HK-2 (cell line): ENCODE data around the gene SLC35A5.
"Not testable (repeated sequence)": the region's sequence is repeated elsewhere in the genome, so short reads cannot be mapped to it uniquely, and the experiment has no call there.

Experiments
- DNase-seq: peaks from one replicate; pipeline ENCODE4 v3.0.0-alpha.2; 2018; ENCODE audit not compliant: unreplicated experiment

SLC35A5 gene

GRCh38 chr3:112561734-112562529 is at the start of gene SLC35A5, which contains the start of gene ATG3:
TSS of gene SLC35A5 (plus strand) at chr3:112562045. CDS start at chr3:112563404, 1,359 bp downstream.
TSS of gene ATG3 (minus strand) at chr3:112561962. CDS start at chr3:112561528, 434 bp downstream.
- peak; percentile 99 for DNase-seq

GRCh38 chr3:112512320-112512719 is 49.5 kb upstream of the SLC35A5 start:
- no peak for DNase-seq

DNA sequence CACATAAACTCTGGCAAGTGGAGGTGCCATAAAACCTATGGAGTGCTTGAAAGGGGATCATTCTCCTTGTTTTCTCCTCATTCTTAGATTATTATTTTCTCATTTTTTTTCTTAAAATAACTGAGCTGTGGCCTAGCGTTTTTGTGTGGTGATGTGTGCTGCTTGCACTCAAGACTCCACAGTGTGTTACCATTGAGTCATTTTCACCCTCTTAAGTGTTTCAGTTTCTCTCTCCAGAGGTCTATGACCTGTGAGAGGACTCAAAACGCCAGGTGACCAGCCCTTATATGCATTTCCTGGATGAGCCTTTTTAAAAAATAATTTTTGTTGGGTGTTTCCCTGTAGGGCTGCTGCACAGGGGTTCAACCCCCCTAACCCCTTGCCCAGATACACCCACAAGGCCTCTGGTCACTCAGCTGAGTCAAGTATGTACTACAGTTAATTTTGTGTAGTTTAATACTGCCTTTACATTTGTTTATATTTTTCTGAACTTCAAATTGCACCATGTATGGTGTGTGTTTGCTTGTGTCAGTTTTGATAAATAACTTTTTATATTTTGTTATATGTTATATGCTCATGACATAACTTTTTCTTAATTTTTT is 47.2 kb upstream of the SLC35A5 start:
- DNase-seq, result no peak

DNA sequence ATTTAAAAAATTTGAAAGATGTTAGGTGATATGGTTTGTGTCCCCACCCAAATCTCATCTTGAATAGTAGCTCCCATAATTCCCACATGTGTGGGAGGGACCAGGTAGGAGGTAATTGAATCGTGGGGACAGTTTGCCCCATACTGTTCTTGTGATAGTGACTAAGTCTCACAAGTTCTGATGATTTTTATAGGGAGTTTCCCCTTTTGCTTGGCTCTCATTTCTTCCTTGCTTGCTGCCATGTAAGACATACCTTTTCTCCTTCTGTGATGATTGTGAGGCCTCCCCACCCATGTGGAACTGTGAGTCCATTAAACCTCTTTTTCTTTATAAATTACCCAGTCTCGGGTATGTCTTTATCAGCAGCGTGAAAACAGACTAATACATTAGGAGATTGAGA is 42.9 kb upstream of the SLC35A5 start:
- DNase-seq, result not testable (repeated sequence)

- DNase-seq, result no peak
Observed at GRCh38 chr3:112519424-112520001, 42.3 kb upstream of the SLC35A5 start.

- not testable (repeated sequence) for DNase-seq
Observed at GRCh38 chr3:112524127-112524526, 37.7 kb upstream of the SLC35A5 start.

DNA sequence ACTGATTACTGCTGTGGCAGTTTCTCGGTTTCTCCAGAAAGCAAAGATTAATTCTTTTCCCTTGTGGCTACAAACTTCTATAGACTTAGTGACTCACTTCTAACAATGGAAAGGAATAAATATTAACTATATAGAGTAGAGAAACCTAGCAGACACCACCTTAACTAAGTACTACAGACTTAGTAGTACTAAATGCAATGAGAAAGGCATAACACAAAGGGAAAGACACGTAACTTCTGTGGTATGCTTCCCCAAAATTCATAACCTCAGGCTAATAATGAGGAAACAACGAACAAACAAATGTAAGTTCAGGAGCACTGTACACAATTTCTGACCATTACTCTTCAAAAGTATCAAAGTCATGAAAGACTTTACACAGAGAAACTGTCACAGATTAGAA is 31.3 kb upstream of the SLC35A5 start:
- DNase-seq, result no peak

DNA sequence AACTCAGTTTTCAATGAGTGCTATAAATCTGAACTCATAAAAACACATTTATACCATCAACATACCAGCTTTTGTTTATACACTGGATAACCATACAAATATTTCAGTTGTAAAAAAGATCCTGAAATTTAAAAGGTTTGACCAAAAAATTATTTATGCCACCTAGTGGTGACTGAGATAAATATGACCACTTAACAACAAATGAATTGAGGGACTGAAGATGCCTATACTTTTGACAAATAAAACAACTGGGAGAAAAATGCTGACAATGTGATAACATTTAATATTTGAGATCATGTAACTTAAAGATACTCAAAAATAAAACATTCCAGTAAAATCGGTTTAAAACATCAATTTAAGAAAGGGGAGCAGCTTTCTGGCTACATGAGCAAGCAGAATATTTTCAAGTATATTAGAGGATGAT is 30.5 kb upstream of the SLC35A5 start:
- no peak for DNase-seq

DNA sequence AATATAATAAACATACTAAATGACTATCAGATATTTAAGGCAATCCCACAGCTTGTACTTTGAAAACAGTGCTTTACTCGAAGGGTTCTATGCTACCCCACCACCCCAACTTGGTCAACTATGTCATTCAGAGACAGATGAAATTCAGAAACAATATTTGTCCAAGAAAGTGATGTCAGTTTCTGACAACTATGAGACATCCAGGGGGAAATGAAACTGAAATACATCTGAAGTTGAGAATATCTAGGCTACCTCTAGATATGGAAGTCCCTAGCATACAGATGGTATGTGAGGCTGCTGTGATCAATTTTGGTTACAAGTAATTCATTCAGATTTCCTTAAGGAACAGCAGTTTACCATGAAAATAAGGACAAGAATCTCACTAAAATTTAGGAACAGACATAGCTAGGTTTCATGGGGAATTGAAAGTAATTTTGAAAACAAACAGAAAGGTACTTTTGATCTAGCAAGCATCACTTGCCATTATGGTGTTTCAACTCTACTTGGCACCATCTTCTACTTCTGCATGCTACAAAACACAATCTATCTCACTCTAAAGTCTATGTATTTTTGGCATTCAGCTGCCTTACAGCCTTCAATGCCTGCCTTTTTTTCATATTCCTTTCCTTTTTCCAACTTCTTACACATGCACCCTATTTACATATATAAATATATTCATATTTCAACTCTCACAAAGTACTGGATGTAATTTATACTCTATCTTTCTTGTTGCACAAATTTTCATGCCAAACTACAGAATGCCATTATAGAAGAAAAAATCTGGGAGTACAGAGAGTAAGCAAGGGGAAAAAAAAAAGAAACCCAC is 21.8 kb upstream of the SLC35A5 start:
- no peak for DNase-seq

DNA sequence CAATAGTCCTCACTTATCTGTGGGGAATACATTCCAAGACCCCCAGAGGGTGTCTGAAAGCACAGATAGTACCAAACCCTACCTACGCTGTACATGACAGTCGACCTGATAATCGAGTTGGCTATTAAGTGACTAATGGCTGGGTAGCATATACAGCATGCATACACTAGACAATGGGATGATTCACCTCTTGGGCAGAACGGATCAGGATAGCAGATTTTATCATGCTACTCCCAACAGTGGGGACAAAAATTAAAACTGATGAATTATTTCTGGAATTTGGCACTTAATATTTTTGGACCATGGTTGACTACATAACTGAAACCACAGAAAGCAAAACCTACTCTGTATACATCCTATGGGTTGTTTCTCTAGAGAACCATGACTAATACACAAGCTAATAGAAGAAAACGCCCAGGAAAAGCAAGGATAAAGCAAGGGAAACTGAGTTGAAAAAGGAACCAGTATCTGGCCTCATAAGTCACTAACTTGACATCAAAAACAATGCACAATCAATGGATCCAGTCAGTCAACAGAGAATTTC is 15.6 kb upstream of the SLC35A5 start:
- no peak for DNase-seq

GRCh38 chr3:112550859-112551258 is 11.0 kb upstream of the SLC35A5 start:
- DNase-seq, result no peak

- DNase-seq, result no peak
Observed at GRCh38 chr3:112555535-112556170, 6.2 kb upstream of the SLC35A5 start.

GRCh38 chr3:112557976-112558375 is 3.9 kb upstream of the SLC35A5 start:
- no peak for DNase-seq

GRCh38 chr3:112560307-112560706 is 1.5 kb upstream of the SLC35A5 start:
- no peak for DNase-seq

DNA sequence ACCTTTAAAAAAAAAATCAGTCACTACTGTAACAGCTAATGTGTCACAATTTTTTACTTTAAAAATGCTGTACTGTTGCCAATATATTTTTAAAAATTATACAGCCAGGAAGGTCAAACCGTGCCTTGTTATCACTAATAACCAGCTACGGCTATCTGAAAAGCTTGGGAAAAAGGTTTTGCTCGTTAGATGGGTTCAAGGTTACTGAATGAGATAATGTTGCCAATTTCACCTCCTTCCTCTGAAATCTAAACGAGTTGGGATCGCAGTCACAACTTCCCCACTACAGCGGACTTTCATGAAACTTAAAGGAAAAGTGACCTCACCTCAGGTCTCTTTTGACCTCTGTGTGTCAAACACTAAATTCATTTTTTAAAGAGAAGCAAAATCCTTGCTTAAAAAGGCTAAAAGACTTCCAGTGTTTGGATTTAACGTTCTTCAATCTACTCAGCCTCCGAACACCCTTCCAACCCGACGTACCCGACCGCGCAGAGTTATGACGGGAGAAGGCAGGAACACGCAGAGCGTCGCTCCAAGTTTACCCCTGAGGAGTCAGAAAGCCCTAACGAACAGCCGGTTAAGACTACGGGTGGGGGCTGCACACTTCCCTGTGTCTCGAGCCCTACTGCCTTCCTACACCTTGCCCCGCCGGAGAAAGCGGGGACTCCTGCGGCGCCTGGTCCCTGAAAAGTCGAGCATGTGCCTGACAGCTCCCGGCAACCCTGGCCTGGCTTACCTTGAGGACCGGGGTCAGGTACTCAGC is 943 bp upstream of the SLC35A5 start:
- peak; percentile 76 for DNase-seq

DNA sequence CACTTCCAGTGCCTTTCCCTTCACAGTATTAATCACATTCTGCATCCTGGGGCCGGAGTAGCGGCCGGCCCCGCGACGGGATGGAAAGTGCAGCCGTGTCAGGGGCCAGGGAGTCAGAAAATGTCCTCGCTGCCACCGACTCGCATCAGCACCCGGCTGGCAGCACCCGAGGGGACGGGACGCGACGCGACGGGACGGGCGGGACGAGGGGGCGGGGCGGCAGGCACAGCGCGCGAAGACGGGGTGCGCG is 436 bp upstream of the SLC35A5 start:
- DNase-seq, result no peak

DNA sequence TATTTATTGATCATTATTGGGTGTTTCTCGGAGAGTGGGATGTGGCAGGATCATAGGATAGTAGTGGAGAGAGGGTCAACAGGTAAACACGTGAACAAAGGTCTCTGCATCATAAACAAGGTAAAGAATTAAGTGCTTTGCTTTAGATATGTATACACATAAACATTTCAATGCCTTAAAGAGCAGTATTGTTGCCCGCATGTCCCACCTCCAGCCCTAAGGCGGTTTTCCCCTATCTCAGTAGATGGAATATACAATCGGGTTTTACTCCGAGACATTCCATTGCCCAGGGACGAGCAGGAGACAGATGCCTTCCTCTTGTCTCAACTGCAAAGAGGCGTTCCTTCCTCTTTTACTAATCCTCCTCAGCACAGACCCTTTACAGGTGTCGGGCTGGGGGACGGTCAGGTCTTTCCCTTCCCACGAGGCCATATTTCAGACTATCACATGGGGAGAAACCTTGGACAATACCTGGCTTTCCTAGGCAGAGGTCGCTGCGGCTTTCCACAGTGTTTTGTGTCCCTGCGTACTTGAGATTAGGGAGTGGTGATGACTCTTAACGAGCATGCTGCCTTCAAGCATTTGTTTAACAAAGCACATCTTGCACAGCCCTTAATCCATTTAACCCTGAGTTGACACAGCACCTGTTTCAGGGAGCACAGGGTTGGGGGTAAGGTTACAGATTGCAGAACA is 2.5 kb downstream of the SLC35A5 start:
- not testable (repeated sequence) for DNase-seq

GRCh38 chr3:112564940-112565305 is 3.1 kb downstream of the SLC35A5 start:
- no peak for DNase-seq

DNA sequence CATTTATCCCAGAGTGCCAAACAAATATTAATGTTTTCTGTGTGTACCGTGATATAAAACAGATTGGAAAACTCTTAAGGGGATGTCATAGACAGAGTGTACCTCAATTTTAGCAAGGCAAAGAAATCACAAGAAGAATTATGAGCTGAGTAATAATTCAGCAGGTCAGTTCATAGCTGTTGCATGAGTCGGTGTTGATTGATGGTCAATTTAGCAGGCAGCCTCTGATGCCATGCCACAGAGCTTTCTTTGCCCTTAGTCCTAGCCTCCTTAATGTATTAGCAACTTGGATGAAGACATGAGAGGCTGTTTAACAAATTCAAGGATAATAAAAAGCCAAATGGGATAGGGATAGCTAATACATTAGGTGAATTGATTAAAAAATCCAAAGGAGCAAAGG is 6.8 kb downstream of the SLC35A5 start:
- DNase-seq, result no peak

DNA sequence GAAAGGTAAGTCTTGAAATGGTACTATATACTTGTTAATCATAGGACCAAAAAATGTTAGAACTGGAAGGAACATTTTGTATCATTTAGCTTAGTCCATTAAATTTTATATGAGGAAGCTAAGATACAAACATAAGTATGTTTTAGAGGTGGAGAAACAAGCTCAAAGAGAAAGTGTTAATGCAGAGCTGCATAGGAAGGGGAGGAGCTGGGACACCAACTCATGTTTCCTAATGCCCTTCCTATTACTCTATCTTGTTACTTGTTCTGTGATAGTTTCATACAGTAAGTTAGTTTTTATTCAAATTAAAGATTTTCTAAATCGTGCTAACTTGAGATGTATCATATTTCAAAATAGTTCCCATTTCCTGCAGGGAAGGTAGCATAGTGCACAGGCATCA is 7.4 kb downstream of the SLC35A5 start:
- DNase-seq, result no peak
